CD14-positive monocyte (primary cell): ENCODE measurements around the gene NLK. TPM values are rescaled to one million over a fixed set of nuclear protein-coding genes. Genes with fewer than 3 reads are reported as not detected.

Experiments used
- DNase-seq, 3 donors: peaks; one replicate each; pipeline ENCODE4 v3.0.0-alpha.2; 2011 to 2022
- H2AFZ ChIP-seq: 2 replicates; pipeline ENCODE4 v1.6.0; 2012; ENCODE audit warnings: mild to moderate bottlenecking, low read depth, low read length, inconsistent platforms; ENCODE audit not compliant: insufficient read depth, poor library complexity, severe bottlenecking
- H3K27ac ChIP-seq, 2 donors: 1 replicate in 1 of 2; 2 replicates in 1 of 2; pipeline ENCODE4 v1.5.1; 2012 to 2013; ENCODE audit warnings: low read length in 2 of 2, control low read depth in 1 of 2, inconsistent platforms in 1 of 2, low read depth in 1 of 2, mild to moderate bottlenecking in 1 of 2
- H3K27me3 ChIP-seq, 2 donors: one replicate each; pipeline versions ENCODE4 v1.6.0 to v1.6.1; 2011 to 2013; ENCODE audit warnings: low read length in 2 of 2; ENCODE audit not compliant: control insufficient read depth in 2 of 2, insufficient read depth in 2 of 2
- H3K36me3 ChIP-seq, 2 donors: replicated peaks in 1 of 2; 1 replicate in 1 of 2; 2 replicates in 1 of 2; pipeline versions ENCODE4 v1.5.1 to v1.6.1; 2012 to 2013; ENCODE audit warnings: low read length in 2 of 2, control low read depth in 1 of 2, inconsistent platforms in 1 of 2, mild to moderate bottlenecking in 1 of 2; ENCODE audit not compliant: insufficient read depth in 2 of 2, control insufficient read depth in 1 of 2
- H3K4me1 ChIP-seq, 2 donors: 1 replicate in 1 of 2; 2 replicates in 1 of 2; pipeline versions ENCODE4 v1.5.1 to v1.6.1; 2012 to 2013; ENCODE audit warnings: low read length in 2 of 2, control low read depth in 1 of 2, inconsistent platforms in 1 of 2, mild to moderate bottlenecking in 1 of 2, moderate library complexity in 1 of 2; ENCODE audit not compliant: insufficient read depth in 2 of 2, control insufficient read depth in 1 of 2
- H3K4me2 ChIP-seq: replicated peaks from 2 replicates; pipeline ENCODE3; 2012; ENCODE audit warnings: low read length, moderate library complexity, mild to moderate bottlenecking; ENCODE audit not compliant: poor library complexity, severe bottlenecking; ENCODE audit errors: extremely low read depth
- H3K4me3 ChIP-seq, 3 experiments: fragments of 200-600 bp in 1 of 3; sonication (generic) in 1 of 3; replicated peaks in 1 of 3; 1 replicate in 2 of 3; 2 replicates in 1 of 3; pipeline ENCODE4 v1.5.1; 2011 to 2013; ENCODE audit warnings: low read length in 3 of 3, mild to moderate bottlenecking in 3 of 3, control low read depth in 2 of 3, low read depth in 2 of 3, inconsistent platforms in 1 of 3, moderate library complexity in 1 of 3
- H3K79me2 ChIP-seq: 2 replicates; pipeline ENCODE4 v1.6.0; 2012; ENCODE audit warnings: mild to moderate bottlenecking, control low read depth, inconsistent platforms, low read length, moderate library complexity; ENCODE audit not compliant: insufficient read depth
- H3K9ac ChIP-seq: 2 replicates; pipeline ENCODE4 v1.6.0; 2017; ENCODE audit warnings: low read length, mild to moderate bottlenecking; ENCODE audit not compliant: insufficient read depth, poor library complexity, severe bottlenecking
- H3K9me3 ChIP-seq, 2 donors: replicated peaks in 1 of 2; 1 replicate in 1 of 2; 2 replicates in 1 of 2; pipeline versions ENCODE4 v1.5.1 to v1.6.1; 2012 to 2013; ENCODE audit warnings: low read length in 2 of 2, control low read depth in 1 of 2; ENCODE audit not compliant: control insufficient read depth in 1 of 2, insufficient read depth in 1 of 2
- H4K20me1 ChIP-seq: 2 replicates; pipeline ENCODE4 v1.6.0; 2012; ENCODE audit warnings: mild to moderate bottlenecking, low read length, control low read depth, moderate library complexity; ENCODE audit not compliant: insufficient read depth
- H3K27ac Mint-ChIP-seq, 7 donors: one replicate each; pipeline ENCODE4 v1.8.0; 2020; ENCODE audit warnings: mild to moderate bottlenecking in 7 of 7, mixed read lengths in 7 of 7, moderate library complexity in 6 of 7, inconsistent platforms in 2 of 7
- H3K27me3 Mint-ChIP-seq, 3 donors: one replicate each; pipeline ENCODE4 v1.8.0; 2021 to 2022; ENCODE audit warnings: low read depth in 3 of 3, mild to moderate bottlenecking in 3 of 3, mixed read lengths in 3 of 3, moderate library complexity in 3 of 3, inconsistent platforms in 1 of 3
- H3K36me3 Mint-ChIP-seq, 2 donors: one replicate each; pipeline ENCODE4 v1.8.0; 2020; ENCODE audit warnings: mixed read lengths in 2 of 2, inconsistent platforms in 1 of 2, mild to moderate bottlenecking in 1 of 2
- H3K4me1 Mint-ChIP-seq: one replicate; pipeline ENCODE4 v1.8.0; 2020; ENCODE audit warnings: mild to moderate bottlenecking, mixed read lengths
- H3K4me3 Mint-ChIP-seq, 2 donors: one replicate each; pipeline ENCODE4 v1.8.0; 2020; ENCODE audit warnings: mild to moderate bottlenecking in 2 of 2, mixed read lengths in 2 of 2, moderate library complexity in 1 of 2
- H3K9me3 Mint-ChIP-seq, 7 donors: one replicate each; pipeline ENCODE4 v1.8.0; 2020 to 2022; ENCODE audit warnings: mixed read lengths in 7 of 7, mild to moderate bottlenecking in 6 of 7, moderate library complexity in 6 of 7, inconsistent platforms in 2 of 7
- CTCF ChIP-seq: fragments of 200-600 bp; IDR thresholded peaks from one replicate; pipeline ENCODE4 v1.8.0; 2022; ENCODE audit warnings: antibody characterized with exemption, mild to moderate bottlenecking
- WGBS: methylation state at CpG from one replicate; pipeline ENCODE4 v1.1.5; 2013; ENCODE audit warnings: missing lambda C conversion rate; ENCODE audit not compliant: insufficient coverage; 5-methylcytosine and 5-hydroxymethylcytosine counted together
- intact Hi-C, 2 donors: fragments of 100-400 bp; cut with micrococcal nuclease; formaldehyde crosslinking; loops; one replicate each; pipeline versions ENCODE4 v1.15.0 to v1.15.1; 2023
- polyA plus RNA-seq, 3 donors: library from polyadenylated mRNA; depleted of rRNA in 1 of 3; unstranded in 2 of 3; stranded (reverse) in 1 of 3; fragments of 300-500 nt in 2 of 3; fragments of >200 nt in 1 of 3; fragmentation: Illumina TruSeq in 2 of 3; gene quantifications; 1 replicate in 2 of 3; 2 replicates in 1 of 3; pipeline ENCODE4 v1.2.3, GENCODE V29; 2012 to 2021

NLK gene
- polyA plus RNA-seq, 3 donors = 1.7 to 6.5 (median 2.0) TPM

GRCh38 chr17:28147017-28147416 lies 104.5 kb downstream of the NLK start:
- H3K36me3 ChIP-seq = peaks cover 0 to 19% of the 10 kb centered on the region in 2 donors
- H3K27ac Mint-ChIP-seq = no peak overlapping the region
- H3K27me3 Mint-ChIP-seq = no peaks in the 10 kb centered on the region
- no peaks in the 10 kb centered on the region for H4K20me1 ChIP-seq
- intact Hi-C loops = no loop called here
- no peak overlapping the region for H3K4me2 ChIP-seq
- H3K4me3 ChIP-seq = no peak overlapping the region
- no peak overlapping the region for H2AFZ ChIP-seq
- TF ChIP-seq CTCF = no peak
- H3K4me3 Mint-ChIP-seq = no peak overlapping the region
- no peaks in the 10 kb centered on the region for H3K4me1 Mint-ChIP-seq
- no peaks in the 10 kb centered on the region for H3K79me2 ChIP-seq
- no peaks in the 10 kb centered on the region for H3K9me3 ChIP-seq
- H3K27ac ChIP-seq = no peak overlapping the region
- no peaks in the 10 kb centered on the region for H3K9me3 Mint-ChIP-seq
- H3K4me1 ChIP-seq = no peaks in the 10 kb centered on the region
- no peak for DNase-seq
- peaks cover 12 to 24% of the 10 kb centered on the region in 2 donors for H3K36me3 Mint-ChIP-seq
- no peak overlapping the region for H3K9ac ChIP-seq
- H3K27me3 ChIP-seq = no peaks in the 10 kb centered on the region

GRCh38 chr17:28151001-28151400 lies 108.5 kb downstream of the NLK start:
- Histone ChIP-seq H3K4me3 (no peak overlapping the region), H4K20me1 (no peaks in the 10 kb centered on the region), H3K36me3 (no peaks in the 10 kb centered on the region), H3K27ac (no peak overlapping the region), H3K9ac (no peak overlapping the region), H3K9me3 (no peaks in the 10 kb centered on the region), H3K4me1 (no peaks in the 10 kb centered on the region), H2AFZ (no peak overlapping the region), H3K79me2 (no peaks in the 10 kb centered on the region), H3K4me2 (no peak overlapping the region), H3K27me3 (no peaks in the 10 kb centered on the region)
- no peaks in the 10 kb centered on the region for H3K9me3 Mint-ChIP-seq
- TF ChIP-seq CTCF = no peak
- no peak for DNase-seq
- H3K27me3 Mint-ChIP-seq = no peaks in the 10 kb centered on the region
- no peak overlapping the region for H3K4me3 Mint-ChIP-seq
- no peak overlapping the region for H3K27ac Mint-ChIP-seq
- intact Hi-C loops = no loop called here
- H3K36me3 Mint-ChIP-seq = peaks cover 5 to 9% of the 10 kb centered on the region in 2 donors
- no peaks in the 10 kb centered on the region for H3K4me1 Mint-ChIP-seq
- 100% methylated on average over 1 of the region's 1 CpG for WGBS
